Heart left ventricle (tissue), 16 donors: Measurements from ENCODE around the gene CALCOCO1. TPM values are rescaled to one million over a fixed set of nuclear protein-coding genes. Genes with fewer than 3 reads are reported as not detected.
A peak's percentile ranks its signal among the peaks of the same experiment; 100 is the strongest.

Experiments
- ATAC-seq, 4 donors: fragments of 200-7000 bp; cut with Tn5 transposase; one replicate each; pipeline ENCODE4 v1.9.1; 2020 to 2022; ENCODE audit warnings: moderate library complexity in 4 of 4, mild to moderate bottlenecking in 3 of 4, moderate number of reproducible peaks in 1 of 4
- DNase-seq, 5 donors: peaks; one replicate each; pipeline ENCODE4 v3.0.0-alpha.2; 2020
- H3K27ac ChIP-seq, 12 donors: fragments of 200-600 bp; sonication (generic) in 4 of 12; one replicate each; pipeline versions ENCODE4 v1.5.0 to v1.8.0; 2016 to 2022; ENCODE audit warnings: mild to moderate bottlenecking in 2 of 12
- H3K27me3 ChIP-seq, 9 donors: fragments of 200-600 bp; sonication (generic) in 2 of 9; one replicate each; pipeline versions ENCODE4 v1.5.1 to v1.8.0; 2016 to 2022; ENCODE audit warnings: mild to moderate bottlenecking in 3 of 9
- H3K36me3 ChIP-seq, 9 donors: fragments of 200-600 bp; sonication (generic) in 2 of 9; one replicate each; pipeline versions ENCODE4 v1.5.0 to v1.8.0; 2018 to 2022; ENCODE audit warnings: mild to moderate bottlenecking in 2 of 9
- H3K4me1 ChIP-seq, 12 donors: fragments of 200-600 bp; sonication (generic) in 4 of 12; one replicate each; pipeline versions ENCODE4 v1.5.0 to v1.8.0; 2016 to 2022; ENCODE audit warnings: mild to moderate bottlenecking in 3 of 12
- H3K4me3 ChIP-seq, 12 donors: fragments of 200-600 bp; sonication (generic) in 4 of 12; one replicate each; pipeline versions ENCODE4 v1.5.0 to v1.8.0; 2017 to 2022; ENCODE audit warnings: mild to moderate bottlenecking in 9 of 12, moderate library complexity in 4 of 12
- H3K9me3 ChIP-seq, 12 donors: fragments of 200-600 bp; sonication (generic) in 4 of 12; one replicate each; pipeline versions ENCODE4 v1.5.0 to v1.8.0; 2016 to 2022; ENCODE audit warnings: mild to moderate bottlenecking in 1 of 12
- POLR2A ChIP-seq, 2 donors: fragments of 450-650 bp; IDR thresholded peaks; one replicate each; pipeline ENCODE4 v1.6.1; 2017; ENCODE audit warnings: antibody characterized with exemption in 2 of 2, mild to moderate bottlenecking in 2 of 2, moderate library complexity in 2 of 2
- WGBS, 4 donors: extraction: QIAGEN DNeasy Blood & Tissue Kit in 2 of 4; methylation state at CpG; one replicate each; pipeline versions ENCODE4 v1.1.5 to v1.1.7; 2013 to 2018; 5-methylcytosine and 5-hydroxymethylcytosine counted together
- intact Hi-C, 10 donors: fragments of 100-400 bp; cut with DNase I; formaldehyde crosslinking; loops; one replicate each; pipeline versions ENCODE4 v1.11.1 to v1.14.2; 2022
- polyA plus RNA-seq, 2 donors: library from polyadenylated mRNA; stranded (reverse); fragments of 200-250 nt; gene quantifications; one replicate each; pipeline ENCODE4 v1.2.3, GENCODE V29; 2013
- total RNA-seq, 9 donors: library from RNA; depleted of rRNA in 2 of 9; stranded (reverse); fragments of >200 nt in 2 of 9; fragmentation: NEBNext Ultra II Directional in 3 of 9; extraction: Animal tissue kit (Norgen Biotek cat#: 25700) in 3 of 9; gene quantifications; one replicate each; pipeline versions ENCODE4 v1.1.0 to v1.2.4, GENCODE V29; 2016 to 2023
- TF ChIP-seq, protein P1 (sequence below), 12 donors: fragments of 200-600 bp; sonication (generic) in 4 of 12; IDR thresholded peaks; one replicate each; pipeline versions ENCODE4 v1.5.0 to v1.8.0; 2018 to 2022; ENCODE audit warnings: antibody characterized with exemption in 12 of 12, mild to moderate bottlenecking in 5 of 12
- donor health status: ischemic (EF 13 %, LVEDD 7.1; RV severe dilation, severe dysfunction).
- donor health status: healthy with polysubstance abuse.
- donor health status: DM: no; HTN: yes; CAD: no.
- donor health status: DM: no; HTN: no; CAD: no.
- donor health status: ischemic (EF 25% LVEDD 6.9; RV normal size, moderate dysfunction).
- donor health status: ischemic (EF 25% LVEDD 5.7; RV mildly dilated, moderate dysfunction).
- donor health status: healthy.
- donor health status: DM: yes; HTN: yes; CAD: no.
- donor health status: ischemic (EF 35%, LVEDD 5.7; RV mildly dilated, moderate dysfunction).
- donor health status: nonischemic (EF 11% LVEDD 7.7; RV severe dilation, severe dysfunction).
- donor health status: DM: yes; HTN: yes; CAD: no.
- donor health status: PGD.
- donor health status: ischemic (EF 29% LVEDD 5.4; RV normal size, mild dysfunction).
- donor health status: nonischemic (EF 23%, LVEDD 6.1; RV moderate dilation, normal function).

Gene CALCOCO1
- total and polyA plus RNA-seq, 11 donors = 86.7 to 352 (median 197) TPM

DNA sequence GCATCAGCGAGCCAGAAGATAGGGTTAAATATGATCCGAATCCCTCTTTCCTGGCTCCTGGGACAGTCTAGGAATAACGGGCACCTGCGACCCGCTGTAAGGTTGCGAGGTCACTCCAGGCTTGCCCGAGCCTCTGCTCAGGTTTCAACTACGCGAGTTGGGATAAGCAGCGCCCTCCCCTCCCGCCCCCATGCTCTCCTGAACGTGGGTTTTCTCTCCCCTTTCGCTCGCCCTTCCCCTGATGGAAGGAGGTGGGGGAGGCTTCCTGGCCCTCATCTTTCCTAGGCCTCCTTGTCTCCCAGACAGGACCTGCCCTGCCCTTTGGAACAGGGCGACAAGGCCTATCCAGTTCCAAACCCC lies 50.6 kb downstream of the CALCOCO1 start:
- H3K4me1 ChIP-seq = peaks cover 0 to 49% (median 30%) of the 10 kb centered on the region in 12 donors
- peak; percentile 8 to 32 (median 19) for ATAC-seq
- peak; percentile 50 to 70 (median 52) for DNase-seq

DNA sequence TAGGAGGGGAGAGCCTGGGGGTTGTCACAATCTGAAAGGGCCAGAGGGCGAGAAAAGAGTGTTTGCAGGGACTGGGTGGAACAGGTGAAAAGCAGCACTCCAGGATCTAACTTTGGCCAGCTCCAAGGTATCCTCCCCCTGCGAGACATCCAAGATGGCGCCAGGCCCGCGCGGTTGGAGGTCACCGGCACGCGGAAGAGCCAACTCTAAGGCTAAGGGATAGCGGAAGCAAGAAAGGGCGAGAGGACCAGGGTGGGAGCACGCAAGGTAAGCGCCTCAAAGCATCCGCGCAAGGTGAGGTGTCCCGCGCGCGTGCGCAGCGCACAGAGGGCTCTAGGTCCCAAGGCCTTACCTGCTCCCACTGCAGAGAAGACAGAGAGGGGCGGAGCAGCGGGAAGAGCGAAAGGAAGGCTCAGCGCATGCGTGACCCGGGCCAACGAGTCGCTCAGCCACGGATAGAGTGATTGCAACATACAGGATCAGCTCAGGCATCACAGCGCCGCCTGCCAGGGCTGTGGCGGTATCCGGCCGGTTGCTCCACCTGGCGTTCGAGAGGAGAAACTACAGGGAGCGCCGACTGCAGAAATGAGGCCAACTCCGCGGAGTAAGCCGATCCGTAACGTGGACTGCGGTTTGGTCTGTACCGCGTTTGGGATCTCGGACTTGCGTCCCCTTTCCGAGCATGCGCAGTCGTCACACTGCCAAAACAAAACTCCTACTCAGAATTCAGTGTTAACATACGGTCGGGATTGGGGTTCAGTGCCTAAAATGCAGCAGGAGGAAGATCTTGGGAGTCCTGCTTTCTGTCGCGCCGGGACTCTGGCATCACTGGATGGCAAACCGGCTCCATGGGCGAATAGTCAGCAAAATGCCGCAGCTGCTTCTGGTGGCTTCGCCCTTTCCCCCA lies 51.3 kb downstream of the CALCOCO1 start, which contains the start of gene ATP5MC2:
Gene ATP5MC2 (minus strand): TSS at position 383 of the 907 bp plus-strand sequence. CDS start 3,469 bp downstream, outside the sequence.
- TF ChIP-seq, protein P1, sequence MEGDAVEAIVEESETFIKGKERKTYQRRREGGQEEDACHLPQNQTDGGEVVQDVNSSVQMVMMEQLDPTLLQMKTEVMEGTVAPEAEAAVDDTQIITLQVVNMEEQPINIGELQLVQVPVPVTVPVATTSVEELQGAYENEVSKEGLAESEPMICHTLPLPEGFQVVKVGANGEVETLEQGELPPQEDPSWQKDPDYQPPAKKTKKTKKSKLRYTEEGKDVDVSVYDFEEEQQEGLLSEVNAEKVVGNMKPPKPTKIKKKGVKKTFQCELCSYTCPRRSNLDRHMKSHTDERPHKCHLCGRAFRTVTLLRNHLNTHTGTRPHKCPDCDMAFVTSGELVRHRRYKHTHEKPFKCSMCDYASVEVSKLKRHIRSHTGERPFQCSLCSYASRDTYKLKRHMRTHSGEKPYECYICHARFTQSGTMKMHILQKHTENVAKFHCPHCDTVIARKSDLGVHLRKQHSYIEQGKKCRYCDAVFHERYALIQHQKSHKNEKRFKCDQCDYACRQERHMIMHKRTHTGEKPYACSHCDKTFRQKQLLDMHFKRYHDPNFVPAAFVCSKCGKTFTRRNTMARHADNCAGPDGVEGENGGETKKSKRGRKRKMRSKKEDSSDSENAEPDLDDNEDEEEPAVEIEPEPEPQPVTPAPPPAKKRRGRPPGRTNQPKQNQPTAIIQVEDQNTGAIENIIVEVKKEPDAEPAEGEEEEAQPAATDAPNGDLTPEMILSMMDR (IDR thresholded peaks at IDR 0.05) = peak; percentile 93 to 100 (median 99)
- TF ChIP-seq POLR2A (IDR thresholded peaks at IDR 0.05) = peak in 1 of 2 donors; percentile 68
- Histone ChIP-seq H3K27me3 (no peaks in the 10 kb centered on the region), H3K36me3 (peaks cover 0 to 36% (median 27%) of the 10 kb centered on the region in 9 donors), H3K4me1 (peaks cover 0 to 56% (median 32%) of the 10 kb centered on the region in 12 donors), H3K4me3 (peak within 1 kb of the TSS; percentile 51 to 90 (median 80)), H3K9me3 (no peaks in the 10 kb centered on the region), H3K27ac (peak within 1 kb of the TSS; percentile 89 to 98 (median 94))
- WGBS, 4 donors = 1 to 3% (median 3%) methylated on average over 57 to 61 of the region's 61 CpGs
- DNase-seq (peak; percentile 97 to 98 (median 98)), ATAC-seq (peak; percentile 96 to 99 (median 98))
- intact Hi-C loops = loop anchor here (1.0 to 10.0 kb wide), 14 partner anchors 49 to 134 kb away; partner anchors contain the start of gene ATF7 (in 8 of the 10)

More for the DNA sequence above, 50.6 kb downstream of the CALCOCO1 start:
- H3K27ac ChIP-seq = peak overlapping the region; percentile 89 to 98 (median 94)
- no peaks in the 10 kb centered on the region for H3K27me3 ChIP-seq
- intact Hi-C loops = loop anchor here (1.0 to 10.0 kb wide), 13 partner anchors 49 to 134 kb away; partner anchors contain the start of gene ATF7 (in 7 of the 10)
- TF ChIP-seq POLR2A (IDR thresholded peaks at IDR 0.05) = no peak
- TF ChIP-seq, protein P1 (IDR thresholded peaks at IDR 0.05) = no peak
- 15 to 27% (median 17%) methylated on average over 15 of the region's 15 CpGs for WGBS, 4 donors
- H3K9me3 ChIP-seq = no peaks in the 10 kb centered on the region
- peaks cover 0 to 29% (median 21%) of the 10 kb centered on the region in 9 donors for H3K36me3 ChIP-seq
- peak overlapping the region; percentile 8 to 90 (median 80) for H3K4me3 ChIP-seq

DNA sequence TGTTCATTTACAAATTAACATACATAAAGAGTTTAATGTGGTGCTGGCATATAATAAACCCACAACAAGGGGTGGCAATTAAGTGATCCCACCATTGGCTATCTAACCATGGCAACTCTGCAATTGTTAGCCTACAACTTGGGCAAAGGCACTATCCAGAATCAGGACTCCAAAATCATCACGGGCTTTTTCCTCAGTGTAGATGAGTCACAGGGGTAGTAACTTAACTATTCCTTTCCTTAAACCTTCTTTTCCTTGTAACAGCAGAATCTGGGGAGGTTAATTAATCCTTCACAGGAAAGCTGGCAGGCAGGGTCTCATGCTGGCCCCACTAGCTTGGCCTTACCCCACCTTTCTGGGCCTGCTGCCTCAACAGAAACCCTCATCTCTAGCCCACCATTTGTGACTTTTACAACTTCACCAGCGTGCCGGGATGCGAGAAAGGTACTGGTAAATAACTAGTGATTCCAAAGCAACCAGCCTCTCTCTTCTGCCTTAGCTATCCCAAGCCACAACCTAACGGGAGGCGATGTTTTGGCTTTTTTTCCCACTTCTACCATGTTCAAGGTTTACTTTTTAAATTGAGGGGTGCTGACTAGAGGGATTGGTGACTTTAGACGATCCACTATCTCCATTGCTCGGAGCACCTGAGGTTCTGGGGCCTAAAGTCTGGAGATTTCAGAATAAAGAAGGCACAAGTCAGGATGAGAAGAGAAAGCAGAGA lies 52.1 kb downstream of the CALCOCO1 start:
- DNase-seq (no peak), ATAC-seq (no peak)
- Histone ChIP-seq H3K27me3 (no peaks in the 10 kb centered on the region), H3K4me3 (peak overlapping the region; percentile 51 to 90 (median 80)), H3K27ac (peak overlapping the region; percentile 82 to 98 (median 92)), H3K36me3 (peaks cover 0 to 44% (median 35%) of the 10 kb centered on the region in 9 donors), H3K9me3 (no peaks in the 10 kb centered on the region), H3K4me1 (peaks cover 0 to 63% (median 33%) of the 10 kb centered on the region in 12 donors)
- TF ChIP-seq POLR2A (IDR thresholded peaks at IDR 0.05) = no peak
- TF ChIP-seq, protein P1 (IDR thresholded peaks at IDR 0.05) = no peak
- 36 to 43% (median 41%) methylated on average over 8 of the region's 8 CpGs for WGBS, 4 donors
- intact Hi-C loops = loop anchor here in 9 of 10 donors (1.0 to 10.0 kb wide), 9 partner anchors 48 to 133 kb away; partner anchors contain the start of gene ATF7 (in 6 of the 9)
